Muscle layer of colon (tissue), 2 donors: ENCODE results near the gene SF3B3.

Experiments
- H3K27ac ChIP-seq: one replicate; pipeline ENCODE4 v1.7.0; 2013; ENCODE audit warnings: low read depth, mild to moderate bottlenecking, low read length, moderate library complexity
- H3K27me3 ChIP-seq, 2 donors: one replicate each; pipeline ENCODE4 v1.7.0; 2013; ENCODE audit warnings: low read length in 2 of 2, mild to moderate bottlenecking in 2 of 2; ENCODE audit not compliant: insufficient read depth in 2 of 2, control insufficient read depth in 1 of 2
- H3K36me3 ChIP-seq: one replicate; pipeline ENCODE4 v1.7.0; 2013; ENCODE audit warnings: mild to moderate bottlenecking, low read length; ENCODE audit not compliant: insufficient read depth
- H3K4me1 ChIP-seq: one replicate; pipeline ENCODE4 v1.7.0; 2013; ENCODE audit warnings: mild to moderate bottlenecking, low read length; ENCODE audit not compliant: insufficient read depth
- H3K4me3 ChIP-seq, 2 donors: one replicate each; pipeline ENCODE4 v1.7.0; 2013; ENCODE audit warnings: low read length in 2 of 2, low read depth in 1 of 2, mild to moderate bottlenecking in 1 of 2, moderate library complexity in 1 of 2
- H3K9ac ChIP-seq: one replicate; pipeline ENCODE4 v1.7.0; 2013; ENCODE audit warnings: low read length
- H3K9me3 ChIP-seq: one replicate; pipeline ENCODE4 v1.7.0; 2013; ENCODE audit warnings: mild to moderate bottlenecking, low read length
- donor health status: abdominal sarcoma.
- donor health status: Adenocarcinoma of cecum.

Gene SF3B3

DNA sequence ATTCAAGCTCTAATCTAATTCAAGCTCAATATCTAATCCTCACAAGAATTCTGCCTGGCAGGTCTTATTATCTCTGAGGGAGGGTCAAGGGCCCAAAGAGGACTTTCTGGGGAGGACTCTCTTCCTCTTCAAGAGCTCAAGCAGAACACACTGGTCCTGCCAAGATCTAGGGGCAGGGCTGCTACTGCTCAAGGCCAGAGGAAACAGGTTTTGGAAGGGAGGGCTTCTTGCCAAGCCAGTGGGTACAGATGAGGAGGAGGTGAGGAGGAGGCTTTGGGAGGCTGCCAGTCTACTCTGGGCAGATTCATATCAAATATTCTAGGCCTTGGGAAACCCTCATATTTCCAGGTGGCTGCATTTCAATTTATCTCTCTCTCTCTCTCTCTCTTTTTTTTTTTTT, 71.0 kb downstream of the SF3B3 start:
- Histone ChIP-seq H3K36me3 (no peaks in the 10 kb centered on the region), H3K4me1 (peaks cover 12% of the 10 kb centered on the region), H3K9ac (no peak overlapping the region), H3K4me3 (no peak overlapping the region), H3K27ac (no peak overlapping the region), H3K9me3 (no peaks in the 10 kb centered on the region), H3K27me3 (no peaks in the 10 kb centered on the region)

DNA sequence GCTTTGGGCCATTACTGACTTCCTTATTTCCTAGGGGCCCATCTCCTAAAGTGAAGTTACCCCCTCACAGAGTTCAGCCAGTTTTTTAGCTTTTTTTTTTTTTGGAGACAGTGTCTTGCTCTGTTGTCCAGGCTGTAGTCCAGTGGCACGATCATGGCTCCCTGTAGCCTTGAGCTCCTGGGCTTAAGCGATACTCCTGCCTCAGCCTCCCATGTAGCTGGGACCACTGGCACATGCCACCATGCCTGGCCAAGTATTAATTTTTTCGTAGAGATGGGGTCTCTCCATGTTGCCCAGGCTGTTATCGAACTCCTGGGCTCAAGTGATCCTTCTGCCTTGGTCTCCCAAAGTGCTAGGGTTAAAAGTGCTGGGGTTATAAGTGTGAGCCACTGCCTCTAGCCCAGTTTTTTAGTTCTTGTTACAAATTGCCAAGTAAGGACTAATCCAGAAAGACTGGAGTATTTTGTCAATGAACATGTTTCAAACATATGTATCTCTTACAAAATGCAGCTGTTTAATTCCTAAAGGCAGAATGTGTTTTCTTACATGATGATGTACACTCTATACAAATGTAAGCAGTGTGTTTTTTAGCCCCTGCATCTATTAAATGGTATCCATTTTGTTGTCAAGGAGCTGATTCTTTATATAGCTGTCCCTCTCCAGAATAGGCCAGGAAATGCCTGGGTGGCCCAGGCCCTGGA, 73.7 kb downstream of the SF3B3 start:
- Histone ChIP-seq H3K9me3 (no peaks in the 10 kb centered on the region), H3K27me3 (no peaks in the 10 kb centered on the region), H3K27ac (no peak overlapping the region), H3K36me3 (no peaks in the 10 kb centered on the region), H3K9ac (no peak overlapping the region), H3K4me3 (no peak overlapping the region), H3K4me1 (no peaks in the 10 kb centered on the region)

DNA sequence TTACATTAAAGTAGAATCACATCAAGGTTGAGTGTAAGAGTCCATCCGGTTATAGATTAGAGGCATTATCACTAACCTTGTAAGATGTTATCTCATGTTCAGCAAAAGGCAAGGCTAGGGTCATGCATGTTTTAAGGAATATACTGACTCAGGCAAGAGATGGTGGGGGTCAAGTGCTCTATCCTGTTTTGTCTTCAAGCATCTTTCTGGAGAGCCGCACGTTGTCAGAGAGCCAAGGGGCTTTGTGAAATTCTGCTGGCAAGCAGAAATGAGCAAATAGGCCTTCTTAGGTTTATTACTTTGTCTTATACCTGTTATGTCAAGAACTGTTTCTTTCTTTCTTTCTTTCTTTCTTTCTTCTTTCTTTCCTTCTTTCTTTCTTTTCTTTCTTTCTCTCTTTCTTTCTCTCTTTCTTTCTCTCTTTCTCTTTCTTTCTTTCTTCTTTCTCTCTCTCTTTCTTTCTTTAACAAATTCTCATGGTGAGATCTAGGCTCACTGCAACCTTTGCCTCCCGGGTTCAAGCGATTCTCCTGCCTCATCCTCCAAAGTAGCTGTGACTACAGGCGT, 75.4 kb downstream of the SF3B3 start:
- Histone ChIP-seq H3K9ac (no peak overlapping the region), H3K27ac (no peak overlapping the region), H3K9me3 (no peaks in the 10 kb centered on the region), H3K36me3 (no peaks in the 10 kb centered on the region), H3K27me3 (no peaks in the 10 kb centered on the region), H3K4me1 (no peaks in the 10 kb centered on the region), H3K4me3 (no peak overlapping the region)

DNA sequence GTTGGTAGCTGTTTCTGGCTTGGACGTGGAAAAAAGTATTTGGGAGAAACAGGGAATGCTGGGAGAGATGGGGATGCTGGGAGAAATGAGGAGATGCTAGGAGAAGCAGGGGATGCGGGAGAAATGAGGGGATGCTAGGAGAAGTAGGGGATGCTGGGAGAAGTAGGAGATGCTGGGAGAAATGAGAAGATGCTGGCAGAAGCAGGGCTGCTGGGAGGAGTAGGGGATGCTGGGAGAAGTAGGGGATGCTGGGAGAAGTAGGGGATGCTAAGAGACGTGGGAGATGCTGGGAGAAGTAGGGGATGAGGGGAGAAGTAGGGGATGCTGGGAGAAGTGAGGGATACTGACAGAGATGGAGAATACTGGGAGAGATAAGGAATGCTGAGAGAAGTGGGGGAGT, 77.1 kb downstream of the SF3B3 start:
- no peak overlapping the region for H3K4me3 ChIP-seq
- no peaks in the 10 kb centered on the region for H3K36me3 ChIP-seq
- H3K9ac ChIP-seq: no peak overlapping the region
- no peaks in the 10 kb centered on the region for H3K4me1 ChIP-seq
- no peak overlapping the region for H3K27ac ChIP-seq
- H3K27me3 ChIP-seq: no peaks in the 10 kb centered on the region
- no peaks in the 10 kb centered on the region for H3K9me3 ChIP-seq

DNA sequence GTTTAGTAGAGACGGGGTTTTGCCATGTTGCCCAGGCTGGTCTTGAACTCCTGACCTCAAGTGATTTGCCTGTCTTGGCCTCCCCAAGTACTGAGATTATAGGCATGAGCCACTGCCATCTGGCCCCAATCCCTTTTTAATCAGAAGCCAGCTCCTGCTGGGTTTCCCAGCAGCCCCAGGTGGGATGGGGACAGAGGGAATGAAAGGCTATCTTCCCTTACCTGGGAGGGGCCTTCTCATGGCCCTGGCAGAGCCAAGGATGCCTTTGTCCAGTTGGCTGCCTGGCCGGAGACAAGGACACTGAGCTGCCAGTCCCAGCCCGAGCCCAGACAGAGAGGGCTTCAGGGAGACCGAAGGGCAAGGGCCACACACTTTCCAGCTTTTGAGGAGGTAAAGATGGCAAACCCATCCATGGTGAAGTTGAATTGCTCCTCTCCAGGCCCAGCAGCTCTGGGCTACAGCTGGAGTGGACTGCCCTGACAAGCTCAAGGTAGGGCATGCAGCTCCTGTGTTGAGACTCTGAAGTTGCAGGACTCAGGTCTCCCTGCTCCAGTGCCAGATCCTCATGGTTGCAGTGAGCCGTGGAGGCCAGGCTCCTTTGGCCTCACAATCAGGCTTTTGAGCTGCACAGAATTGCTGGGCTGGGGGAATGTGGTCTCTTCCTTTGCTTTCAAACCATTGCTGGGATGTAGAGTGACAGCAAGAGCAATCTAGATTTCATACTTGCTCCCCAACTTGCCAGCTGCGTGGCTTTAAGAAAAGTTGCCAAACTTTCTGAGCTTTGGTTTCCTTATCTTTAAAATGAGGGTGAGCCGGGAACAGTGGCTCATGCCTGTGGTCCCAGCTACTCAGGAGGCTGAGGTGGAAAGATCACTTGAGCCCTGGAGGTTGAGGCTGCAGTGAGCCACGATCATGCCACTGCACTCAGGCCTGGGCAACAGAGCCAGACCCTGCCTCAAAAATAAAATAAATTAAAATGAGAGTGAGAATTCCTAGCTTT, 78.3 kb downstream of the SF3B3 start:
- Histone ChIP-seq H3K27ac (no peak overlapping the region), H3K36me3 (no peaks in the 10 kb centered on the region), H3K4me1 (no peaks in the 10 kb centered on the region), H3K9me3 (no peaks in the 10 kb centered on the region), H3K27me3 (no peaks in the 10 kb centered on the region), H3K9ac (no peak overlapping the region), H3K4me3 (no peak overlapping the region)

DNA sequence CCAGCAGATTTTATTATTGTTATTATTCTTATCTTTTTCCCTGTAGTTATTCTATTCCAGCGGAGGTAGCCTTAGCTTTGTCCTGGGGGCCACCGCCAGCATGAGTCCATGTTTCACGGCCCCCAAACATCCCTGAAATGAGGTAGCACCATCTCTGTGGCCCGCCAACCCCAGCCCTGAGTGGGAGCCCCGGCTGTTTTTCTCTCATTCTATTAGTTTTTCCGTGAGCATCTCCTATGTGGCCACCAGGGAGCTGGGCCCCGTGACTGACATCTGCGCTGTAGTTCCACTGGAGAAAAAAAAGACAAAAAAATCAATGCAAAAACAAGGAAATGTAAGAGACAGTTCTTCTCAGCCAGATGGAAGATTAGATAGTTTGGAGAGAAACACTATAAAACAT, 79.2 kb downstream of the SF3B3 start:
- no peak overlapping the region for H3K9ac ChIP-seq
- no peak overlapping the region for H3K4me3 ChIP-seq
- no peaks in the 10 kb centered on the region for H3K36me3 ChIP-seq
- H3K9me3 ChIP-seq: no peaks in the 10 kb centered on the region
- H3K27me3 ChIP-seq: no peaks in the 10 kb centered on the region
- H3K27ac ChIP-seq: no peak overlapping the region
- H3K4me1 ChIP-seq: no peaks in the 10 kb centered on the region

DNA sequence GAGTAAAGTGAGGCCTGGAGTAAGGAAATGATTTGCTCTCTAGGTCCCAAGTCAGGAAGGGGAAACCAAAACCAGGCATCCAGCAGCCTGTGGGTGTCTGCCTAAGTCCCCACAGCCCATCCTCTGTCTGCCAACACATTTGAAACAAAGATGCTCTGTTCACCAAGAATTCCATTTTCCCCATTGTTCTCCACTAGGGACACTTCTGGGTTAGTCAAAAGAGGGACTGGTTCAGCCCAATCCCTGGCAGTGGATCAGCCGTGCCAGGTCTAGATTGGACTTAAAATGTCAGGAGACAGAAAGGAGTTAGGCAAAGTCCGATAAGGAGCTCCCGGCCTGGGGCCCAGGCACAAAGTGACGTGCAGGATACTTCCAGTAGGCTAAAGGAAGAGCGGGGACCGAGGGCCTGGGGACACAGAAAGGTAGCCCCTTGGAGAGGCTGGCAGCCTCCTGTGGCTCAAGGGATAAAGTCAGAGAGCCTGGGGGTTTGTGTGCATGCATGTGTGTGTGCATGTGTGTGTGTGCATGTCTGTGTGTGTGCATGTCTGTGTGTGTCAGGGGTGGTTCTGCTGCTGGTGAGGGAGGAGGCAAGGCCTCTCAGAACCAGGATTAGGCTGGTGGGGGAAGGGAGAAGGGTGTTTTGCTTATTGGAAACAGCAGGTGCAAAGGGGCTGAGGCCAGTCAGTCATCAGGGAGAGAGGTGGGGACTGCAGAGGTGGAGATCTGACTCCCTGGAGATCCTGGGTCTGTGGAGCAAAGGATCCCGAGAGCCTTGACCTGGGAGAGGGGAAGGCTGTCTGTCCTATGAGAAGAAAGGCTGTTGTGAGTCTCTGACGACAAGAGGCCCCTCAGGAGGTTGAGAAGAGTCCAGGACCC, 81.0 kb downstream of the SF3B3 start:
- no peak overlapping the region for H3K4me3 ChIP-seq
- H3K4me1 ChIP-seq: no peaks in the 10 kb centered on the region
- H3K27me3 ChIP-seq: no peaks in the 10 kb centered on the region
- H3K27ac ChIP-seq: no peak overlapping the region
- H3K9me3 ChIP-seq: no peaks in the 10 kb centered on the region
- H3K36me3 ChIP-seq: no peaks in the 10 kb centered on the region
- no peak overlapping the region for H3K9ac ChIP-seq

DNA sequence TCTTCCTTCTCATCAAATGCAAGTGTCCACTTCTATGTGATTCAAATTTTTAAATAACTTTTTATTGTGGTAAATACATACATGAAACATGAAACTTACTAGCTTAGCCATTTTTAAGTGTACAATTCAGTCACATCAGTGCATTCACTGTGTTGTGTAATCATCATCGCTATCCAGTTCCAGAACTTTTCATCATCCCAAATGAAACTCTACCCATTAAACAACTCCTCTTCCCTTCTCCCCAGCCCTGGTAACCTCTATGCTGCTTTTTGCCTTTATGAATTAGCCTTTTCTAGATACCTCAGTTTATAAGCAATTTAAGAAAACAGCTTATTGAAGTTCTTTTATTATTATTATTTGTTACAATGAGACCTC, 81.7 kb downstream of the SF3B3 start:
- Histone ChIP-seq H3K9me3 (no peaks in the 10 kb centered on the region), H3K36me3 (no peaks in the 10 kb centered on the region), H3K9ac (no peak overlapping the region), H3K27me3 (no peaks in the 10 kb centered on the region), H3K4me1 (no peaks in the 10 kb centered on the region), H3K4me3 (no peak overlapping the region), H3K27ac (no peak overlapping the region)

DNA sequence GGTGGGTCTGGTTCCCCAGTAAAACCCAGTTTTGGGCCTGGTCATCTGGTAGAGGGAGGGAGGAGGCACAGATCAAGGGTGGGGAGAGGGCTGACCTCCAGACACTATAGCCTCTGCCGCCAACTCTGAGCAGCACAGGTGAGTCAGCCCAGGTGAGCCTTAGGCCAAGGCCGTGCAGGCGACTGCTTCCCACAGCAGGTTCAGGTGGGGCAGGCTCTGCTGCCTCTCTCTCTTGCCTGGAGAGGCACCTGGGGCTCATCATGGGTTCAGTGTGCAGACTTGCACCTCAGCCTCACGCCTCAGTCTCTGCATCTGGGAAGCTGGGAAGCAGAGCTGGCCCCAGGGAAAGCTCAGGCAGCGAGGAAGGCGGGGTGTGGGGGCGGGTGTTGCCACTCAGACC, 84.9 kb downstream of the SF3B3 start:
- Histone ChIP-seq H3K9ac (no peak overlapping the region), H3K4me1 (no peaks in the 10 kb centered on the region), H3K9me3 (no peaks in the 10 kb centered on the region), H3K4me3 (no peak overlapping the region), H3K27ac (no peak overlapping the region), H3K27me3 (no peaks in the 10 kb centered on the region), H3K36me3 (no peaks in the 10 kb centered on the region)

DNA sequence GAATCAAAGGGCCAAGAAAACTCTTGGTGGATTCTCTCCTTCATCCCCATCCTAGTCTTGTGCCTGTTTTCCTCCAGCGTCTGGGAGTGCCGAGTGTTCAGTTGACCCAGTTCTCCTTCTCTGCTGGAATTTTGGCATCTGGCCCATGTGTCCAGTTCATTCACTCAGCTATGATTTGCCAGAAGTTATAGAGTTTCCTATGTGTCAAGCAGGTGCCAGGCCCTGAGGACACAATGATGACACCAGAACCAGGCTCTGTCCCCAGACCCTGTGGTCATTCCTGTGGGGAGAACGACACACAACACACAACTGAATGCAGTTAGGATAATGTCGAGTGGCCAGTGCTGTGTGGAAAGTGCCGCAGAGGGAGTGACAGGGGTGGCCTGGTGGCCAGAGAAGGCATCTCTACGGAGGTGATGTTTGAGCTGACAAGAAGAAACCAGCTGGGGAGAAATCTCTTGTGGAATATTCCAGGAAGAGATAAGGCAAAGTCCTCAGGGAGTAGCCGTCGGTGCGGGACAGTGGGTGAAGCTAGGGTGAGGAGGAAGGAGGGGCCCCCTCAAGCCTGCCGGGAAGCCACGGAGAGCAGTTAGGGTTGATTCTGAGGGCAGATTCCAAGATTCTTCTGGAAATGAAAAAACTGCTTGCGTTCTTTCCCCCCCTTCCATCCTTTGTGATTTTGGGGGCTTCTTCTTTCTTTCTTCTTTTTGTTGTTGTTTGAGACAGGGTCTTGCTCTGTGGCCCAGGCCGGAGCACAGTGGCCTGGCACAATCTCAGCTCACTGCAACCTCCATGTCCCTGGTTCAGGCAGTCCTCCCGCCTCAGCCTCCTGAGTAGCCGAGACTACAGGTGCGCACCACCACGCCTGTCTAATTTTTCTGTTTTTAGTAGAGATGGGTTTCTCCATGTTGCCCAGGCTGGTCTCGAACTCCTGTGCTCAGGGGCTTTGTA, 86.9 kb downstream of the SF3B3 start:
- peaks cover 9% of the 10 kb centered on the region for H3K4me1 ChIP-seq

More for the DNA sequence above, 86.9 kb downstream of the SF3B3 start:
- H3K4me3 ChIP-seq: no peak overlapping the region
- H3K27ac ChIP-seq: no peak overlapping the region
- H3K27me3 ChIP-seq: no peaks in the 10 kb centered on the region
- no peaks in the 10 kb centered on the region for H3K36me3 ChIP-seq
- H3K9me3 ChIP-seq: no peaks in the 10 kb centered on the region
- H3K9ac ChIP-seq: no peak overlapping the region
